Smooth muscle cell (in vitro differentiated cells): ENCODE measurements around the gene GPR65. TPM values are rescaled to one million over a fixed set of nuclear protein-coding genes. Genes with fewer than 3 reads are reported as not detected.

ENCODE experiments used
- DNase-seq: peaks from one replicate; lab custom pipeline; 2025; ENCODE audit not compliant: unreplicated experiment; lab: John Stamatoyannopoulos, UW
- H2AFZ ChIP-seq: fragments of 200-600 bp; sonication (generic); 2 replicates; pipeline ENCODE4 v1.6.0; 2016; ENCODE audit warnings: antibody characterized with exemption, low read depth, mild to moderate bottlenecking
- H3F3A ChIP-seq: fragments of 200-600 bp; sonication (generic); 2 replicates; pipeline ENCODE4 v1.6.0; 2017; ENCODE audit warnings: antibody characterized with exemption, low read depth
- H3K27ac ChIP-seq: fragments of 200-600 bp; sonication (generic); 2 replicates; pipeline ENCODE4 v1.5.1; 2016; ENCODE audit warnings: low read depth, mild to moderate bottlenecking
- H3K27me3 ChIP-seq: fragments of 200-600 bp; sonication (generic); 2 replicates; pipeline ENCODE4 v1.6.1; 2016; ENCODE audit warnings: low read depth, mild to moderate bottlenecking
- H3K36me3 ChIP-seq: fragments of 200-600 bp; sonication (generic); 2 replicates; pipeline ENCODE4 v1.5.1; 2016; ENCODE audit warnings: low read depth
- H3K4me1 ChIP-seq: fragments of 200-600 bp; sonication (generic); 2 replicates; pipeline ENCODE4 v1.5.1; 2016; ENCODE audit warnings: low read depth
- H3K4me2 ChIP-seq: fragments of 200-600 bp; sonication (generic); 2 replicates; pipeline ENCODE4 v1.6.0; 2016; ENCODE audit warnings: mild to moderate bottlenecking
- H3K4me3 ChIP-seq: fragments of 200-600 bp; sonication (generic); 2 replicates; pipeline ENCODE4 v1.5.1; 2016; ENCODE audit warnings: mild to moderate bottlenecking
- H3K79me2 ChIP-seq: fragments of 200-600 bp; sonication (generic); 2 replicates; pipeline ENCODE4 v1.6.0; 2016; ENCODE audit warnings: low read depth, mild to moderate bottlenecking
- H3K9ac ChIP-seq: fragments of 200-600 bp; sonication (generic); 2 replicates; pipeline ENCODE4 v1.6.0; 2016; ENCODE audit warnings: low read depth
- H3K9me3 ChIP-seq: fragments of 200-600 bp; sonication (generic); replicated peaks from 2 replicates; pipeline ENCODE4 v1.5.1; 2016; ENCODE audit warnings: low read depth
- H4K20me1 ChIP-seq: fragments of 200-600 bp; sonication (generic); 2 replicates; pipeline ENCODE4 v1.6.0; 2016; ENCODE audit warnings: low read depth
- WGBS: methylation state at CpG from one replicate; pipeline ENCODE4 v1.1.7; 2016; ENCODE audit warnings: low lambda C conversion rate; 5-methylcytosine and 5-hydroxymethylcytosine counted together
- polyA plus RNA-seq: library from polyadenylated mRNA; unstranded; fragments of >200 nt; fragmentation: Nextera tagmentation; extraction: Ambion mirVana; gene quantifications from 2 replicates; pipeline ENCODE4 v1.2.1, GENCODE V29; 2016
- total RNA-seq: library from RNA; depleted of rRNA; stranded (reverse); fragments of >200 nt; gene quantifications from 2 replicates; pipeline ENCODE4 v1.2.3, GENCODE V29; 2014
- TF ChIP-seq, protein P1 (sequence below): fragments of 200-600 bp; sonication (generic); IDR thresholded peaks from 2 replicates; pipeline ENCODE4 v1.5.1; 2017; ENCODE audit warnings: borderline replicate concordance, mild to moderate bottlenecking, antibody characterized with exemption; ENCODE audit not compliant: insufficient read depth, poor library complexity, severe bottlenecking

The GPR65 gene
- total and polyA plus RNA-seq, 2 experiments from 2014 or later: 0.09 TPM; not detected in 1

DNA sequence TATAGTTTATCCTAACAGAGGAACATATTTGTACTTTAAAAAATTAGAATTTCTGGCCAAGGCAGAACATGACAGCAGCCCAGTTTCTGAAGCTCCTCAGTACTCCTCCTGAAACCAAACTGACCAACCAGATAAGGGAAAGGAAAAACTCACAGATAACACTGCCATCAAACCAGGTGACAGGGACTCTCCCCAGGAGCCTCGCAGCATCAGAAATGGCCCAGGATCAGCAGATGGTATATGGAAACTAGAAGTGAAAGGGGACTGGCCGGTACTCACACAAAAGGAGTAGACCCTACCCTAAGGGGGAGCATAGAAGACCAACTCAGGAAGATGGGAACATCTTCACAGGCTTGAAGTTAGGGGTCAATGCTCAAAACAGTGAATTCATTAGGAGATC is 33.9 kb upstream of the GPR65 start:
- H3K36me3 ChIP-seq: no peaks in the 10 kb centered on the region
- TF ChIP-seq, protein P1, sequence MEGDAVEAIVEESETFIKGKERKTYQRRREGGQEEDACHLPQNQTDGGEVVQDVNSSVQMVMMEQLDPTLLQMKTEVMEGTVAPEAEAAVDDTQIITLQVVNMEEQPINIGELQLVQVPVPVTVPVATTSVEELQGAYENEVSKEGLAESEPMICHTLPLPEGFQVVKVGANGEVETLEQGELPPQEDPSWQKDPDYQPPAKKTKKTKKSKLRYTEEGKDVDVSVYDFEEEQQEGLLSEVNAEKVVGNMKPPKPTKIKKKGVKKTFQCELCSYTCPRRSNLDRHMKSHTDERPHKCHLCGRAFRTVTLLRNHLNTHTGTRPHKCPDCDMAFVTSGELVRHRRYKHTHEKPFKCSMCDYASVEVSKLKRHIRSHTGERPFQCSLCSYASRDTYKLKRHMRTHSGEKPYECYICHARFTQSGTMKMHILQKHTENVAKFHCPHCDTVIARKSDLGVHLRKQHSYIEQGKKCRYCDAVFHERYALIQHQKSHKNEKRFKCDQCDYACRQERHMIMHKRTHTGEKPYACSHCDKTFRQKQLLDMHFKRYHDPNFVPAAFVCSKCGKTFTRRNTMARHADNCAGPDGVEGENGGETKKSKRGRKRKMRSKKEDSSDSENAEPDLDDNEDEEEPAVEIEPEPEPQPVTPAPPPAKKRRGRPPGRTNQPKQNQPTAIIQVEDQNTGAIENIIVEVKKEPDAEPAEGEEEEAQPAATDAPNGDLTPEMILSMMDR: no peak
- WGBS: 60% methylated on average over 2 of the region's 2 CpGs

DNA sequence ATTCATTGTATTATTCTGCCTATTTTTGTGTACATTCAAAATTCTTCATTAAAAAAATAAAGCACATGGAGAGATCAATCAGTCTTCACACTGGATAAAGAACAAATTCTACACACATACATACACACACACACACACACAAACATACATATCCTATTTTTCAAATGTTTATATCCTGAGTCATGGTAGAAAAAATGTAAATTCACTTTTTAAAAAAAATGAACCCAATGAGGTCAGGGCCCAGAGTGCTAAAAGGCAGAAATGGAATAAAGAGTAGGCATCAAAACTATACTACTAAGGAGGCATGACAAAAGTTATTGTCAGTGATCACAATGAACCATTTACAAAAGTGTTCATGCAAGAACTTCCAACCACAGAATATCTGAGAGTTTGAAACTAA is 29.3 kb upstream of the GPR65 start:
- no peaks in the 10 kb centered on the region for H3K36me3 ChIP-seq
- H3K27ac ChIP-seq: no peak overlapping the region
- TF ChIP-seq, protein P1: no peak

More for the DNA sequence above, 33.9 kb upstream of the GPR65 start:
- H3K4me2 ChIP-seq: no peak overlapping the region
- no peak overlapping the region for H3K4me3 ChIP-seq
- no peak overlapping the region for H2AFZ ChIP-seq
- H3K79me2 ChIP-seq: no peaks in the 10 kb centered on the region
- no peaks in the 10 kb centered on the region for H3K4me1 ChIP-seq
- H3K27me3 ChIP-seq: no peaks in the 10 kb centered on the region
- H3F3A ChIP-seq: no peaks in the 10 kb centered on the region
- no peaks in the 10 kb centered on the region for H4K20me1 ChIP-seq
- no peak overlapping the region for H3K9ac ChIP-seq
- no peak overlapping the region for H3K27ac ChIP-seq
- no peaks in the 10 kb centered on the region for H3K9me3 ChIP-seq
- no peak for DNase-seq

DNA sequence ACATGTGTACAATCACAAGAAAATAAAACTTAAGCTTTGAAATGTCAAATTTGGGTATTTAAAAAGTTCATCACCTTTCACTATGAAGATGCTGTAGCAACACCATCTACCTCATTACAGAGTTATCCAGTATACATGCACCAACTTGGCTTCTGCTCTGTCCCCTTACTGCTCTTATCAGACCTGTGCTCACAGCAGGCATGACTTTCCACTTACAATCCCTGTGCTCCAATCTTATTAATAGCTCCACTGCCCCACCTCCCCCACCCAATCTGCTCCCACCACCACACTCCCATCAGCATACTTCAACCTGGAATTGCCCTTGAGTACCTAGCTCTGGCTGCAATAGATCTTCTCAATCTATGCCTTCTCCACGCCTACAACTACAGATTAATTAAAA is 25.2 kb upstream of the GPR65 start:
- Histone ChIP-seq H3K27me3 (no peaks in the 10 kb centered on the region), H3K36me3 (no peaks in the 10 kb centered on the region), H4K20me1 (no peaks in the 10 kb centered on the region), H3F3A (no peaks in the 10 kb centered on the region), H2AFZ (no peak overlapping the region), H3K9ac (no peak overlapping the region), H3K79me2 (no peaks in the 10 kb centered on the region), H3K27ac (no peak overlapping the region), H3K4me3 (no peak overlapping the region), H3K4me1 (no peaks in the 10 kb centered on the region), H3K9me3 (no peaks in the 10 kb centered on the region), H3K4me2 (no peak overlapping the region)
- TF ChIP-seq, protein P1: no peak
- no peak for DNase-seq
- WGBS: 100% methylated on average over 1 of the region's 1 CpG

More for the DNA sequence above, 29.3 kb upstream of the GPR65 start:
- Histone ChIP-seq H3K4me1 (no peaks in the 10 kb centered on the region), H2AFZ (no peak overlapping the region), H3K9ac (no peak overlapping the region), H3K79me2 (no peaks in the 10 kb centered on the region), H3F3A (no peaks in the 10 kb centered on the region), H3K4me2 (no peak overlapping the region), H4K20me1 (no peaks in the 10 kb centered on the region), H3K27me3 (no peaks in the 10 kb centered on the region), H3K9me3 (no peaks in the 10 kb centered on the region), H3K4me3 (no peak overlapping the region)
- no peak for DNase-seq

DNA sequence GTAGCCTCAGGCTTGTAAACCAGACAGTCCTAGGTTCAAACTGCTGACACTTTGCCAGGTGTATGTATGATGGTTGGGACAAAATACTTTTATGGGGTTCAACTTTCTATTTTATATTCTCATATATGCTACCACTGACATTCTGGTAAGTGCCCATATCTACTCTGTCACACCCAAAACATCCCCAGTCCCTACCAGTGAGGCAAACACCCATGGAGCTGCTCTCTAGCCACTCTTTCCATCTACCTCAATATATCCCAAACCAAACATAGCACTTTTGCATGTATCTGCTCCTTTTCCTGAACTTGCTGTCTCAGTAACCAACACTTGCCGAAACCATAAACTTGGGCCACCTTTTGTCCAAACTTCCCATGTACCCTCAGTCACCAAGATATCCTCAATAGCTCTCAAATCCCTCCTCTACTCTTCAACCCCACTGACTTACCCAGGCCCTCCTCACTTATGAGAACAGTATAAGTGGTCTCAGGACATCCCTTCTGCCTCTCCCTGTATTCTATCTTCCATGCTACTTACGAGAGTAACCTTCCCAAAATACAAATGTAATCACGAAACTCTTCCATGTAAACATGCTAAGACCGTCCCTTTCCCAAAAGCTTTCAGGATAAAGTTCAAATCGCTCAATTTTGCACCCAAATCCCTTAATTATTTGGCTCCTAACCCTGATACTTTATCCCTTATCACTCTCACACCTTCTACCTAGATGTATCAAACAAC is 15.5 kb upstream of the GPR65 start:
- no peaks in the 10 kb centered on the region for H3K36me3 ChIP-seq
- no peak for DNase-seq
- no peak overlapping the region for H3K9ac ChIP-seq
- peaks cover 10% of the 10 kb centered on the region for H3F3A ChIP-seq
- no peak overlapping the region for H3K27ac ChIP-seq
- H3K9me3 ChIP-seq: no peaks in the 10 kb centered on the region
- H4K20me1 ChIP-seq: no peaks in the 10 kb centered on the region
- no peak overlapping the region for H3K4me2 ChIP-seq
- peaks cover 10% of the 10 kb centered on the region for H3K4me1 ChIP-seq
- H2AFZ ChIP-seq: no peak overlapping the region
- no peaks in the 10 kb centered on the region for H3K27me3 ChIP-seq
- H3K79me2 ChIP-seq: no peaks in the 10 kb centered on the region
- TF ChIP-seq, protein P1: no peak
- 88% methylated on average over 5 of the region's 5 CpGs for WGBS
- H3K4me3 ChIP-seq: no peak overlapping the region
